Endometrial microvascular endothelial cells (primary cell): ENCODE measurements around the gene ASB3. TPM values are rescaled to one million over a fixed set of nuclear protein-coding genes. Genes with fewer than 3 reads are reported as not detected.
"Not testable (repeated sequence)": the region's sequence is repeated elsewhere in the genome, so short reads cannot be mapped to it uniquely, and the experiment has no call there.

ENCODE experiments used
- in situ Hi-C: cut with HindIII; loops from 2 replicates; pipeline ENCODE4 v1.10.0; 2017; ENCODE audit warnings: low sequenced_read_pairs, low pct_unique_long_range_greater_than_20kb; ENCODE audit errors: inconsistent ontology term
- total RNA-seq: library from RNA; depleted of rRNA; stranded (reverse); fragments of >200 nt; gene quantifications from one replicate; pipeline ENCODE4 v1.2.3, GENCODE V29; 2015; ENCODE audit errors: inconsistent ontology term

The ASB3 gene, protein sequence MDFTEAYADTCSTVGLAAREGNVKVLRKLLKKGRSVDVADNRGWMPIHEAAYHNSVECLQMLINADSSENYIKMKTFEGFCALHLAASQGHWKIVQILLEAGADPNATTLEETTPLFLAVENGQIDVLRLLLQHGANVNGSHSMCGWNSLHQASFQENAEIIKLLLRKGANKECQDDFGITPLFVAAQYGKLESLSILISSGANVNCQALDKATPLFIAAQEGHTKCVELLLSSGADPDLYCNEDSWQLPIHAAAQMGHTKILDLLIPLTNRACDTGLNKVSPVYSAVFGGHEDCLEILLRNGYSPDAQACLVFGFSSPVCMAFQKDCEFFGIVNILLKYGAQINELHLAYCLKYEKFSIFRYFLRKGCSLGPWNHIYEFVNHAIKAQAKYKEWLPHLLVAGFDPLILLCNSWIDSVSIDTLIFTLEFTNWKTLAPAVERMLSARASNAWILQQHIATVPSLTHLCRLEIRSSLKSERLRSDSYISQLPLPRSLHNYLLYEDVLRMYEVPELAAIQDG
- total RNA-seq, result 15.1 TPM

DNA sequence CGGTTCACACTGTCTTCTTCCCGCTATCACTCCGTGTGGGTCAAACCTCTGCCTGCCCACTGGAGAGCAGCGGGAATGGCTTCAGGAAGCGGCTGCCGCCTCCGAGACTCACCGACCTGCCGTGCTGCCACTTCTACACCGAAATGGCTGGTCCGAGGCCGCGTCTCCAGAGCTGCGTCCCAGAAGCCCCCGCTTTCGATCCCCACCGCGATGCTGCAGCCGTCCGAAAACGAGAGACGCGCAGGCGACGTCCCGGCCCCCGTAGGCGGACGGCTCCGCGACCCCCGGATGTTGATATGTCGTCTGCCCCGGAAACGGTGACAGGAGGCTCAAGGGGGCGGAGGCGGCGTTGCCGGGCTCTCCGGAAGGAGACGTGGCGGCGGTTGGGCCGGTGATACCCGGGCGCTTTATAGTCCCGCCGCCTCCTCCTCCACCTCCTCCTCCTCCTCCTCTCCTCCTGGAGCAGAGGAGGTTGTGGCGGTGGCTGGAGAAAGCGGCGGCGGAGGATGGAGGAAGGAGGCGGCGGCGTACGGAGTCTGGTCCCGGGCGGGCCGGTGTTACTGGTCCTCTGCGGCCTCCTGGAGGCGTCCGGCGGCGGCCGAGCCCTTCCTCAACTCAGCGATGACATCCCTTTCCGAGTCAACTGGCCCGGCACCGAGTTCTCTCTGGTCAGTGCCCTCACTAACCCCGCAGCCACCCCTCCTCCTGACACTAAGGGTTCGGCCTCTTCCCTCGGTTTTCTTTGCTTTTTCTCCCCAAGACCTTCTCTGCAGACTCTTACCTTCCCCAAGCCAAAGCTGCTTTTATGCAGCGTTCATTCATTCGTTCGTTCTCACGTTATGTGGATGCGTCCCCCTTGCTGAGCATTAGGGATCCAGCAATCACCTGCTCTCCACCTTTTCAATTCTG is at the start of gene ASB3, which contains the start of gene ERLEC1:
TSS of gene ASB3 (minus strand) at position 249 of the 909 bp plus-strand sequence. CDS start 21,381 bp downstream, outside the sequence.
TSS of gene ERLEC1 (plus strand) at position 340 of the 909 bp plus-strand sequence. CDS start at position 507, 167 bp downstream.
- in situ Hi-C loops, result no loop called here

DNA sequence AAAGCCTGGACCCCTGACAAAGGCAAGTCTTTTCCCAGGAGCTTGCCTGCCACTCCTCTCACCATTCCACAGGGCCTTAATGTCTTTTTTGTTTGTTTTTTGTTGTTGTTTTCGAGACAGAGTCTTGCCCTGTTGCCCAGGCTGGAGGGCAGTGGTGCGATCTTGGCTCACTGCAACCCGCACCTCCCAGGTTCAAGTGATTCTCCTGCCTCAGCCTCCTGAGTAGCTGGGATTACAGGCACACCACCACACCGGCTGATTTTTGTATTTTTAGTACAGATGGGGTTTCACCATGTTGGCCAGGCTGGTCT is 43.2 kb upstream of the ASB3 start:
- in situ Hi-C loops, result not testable (repeated sequence)

DNA sequence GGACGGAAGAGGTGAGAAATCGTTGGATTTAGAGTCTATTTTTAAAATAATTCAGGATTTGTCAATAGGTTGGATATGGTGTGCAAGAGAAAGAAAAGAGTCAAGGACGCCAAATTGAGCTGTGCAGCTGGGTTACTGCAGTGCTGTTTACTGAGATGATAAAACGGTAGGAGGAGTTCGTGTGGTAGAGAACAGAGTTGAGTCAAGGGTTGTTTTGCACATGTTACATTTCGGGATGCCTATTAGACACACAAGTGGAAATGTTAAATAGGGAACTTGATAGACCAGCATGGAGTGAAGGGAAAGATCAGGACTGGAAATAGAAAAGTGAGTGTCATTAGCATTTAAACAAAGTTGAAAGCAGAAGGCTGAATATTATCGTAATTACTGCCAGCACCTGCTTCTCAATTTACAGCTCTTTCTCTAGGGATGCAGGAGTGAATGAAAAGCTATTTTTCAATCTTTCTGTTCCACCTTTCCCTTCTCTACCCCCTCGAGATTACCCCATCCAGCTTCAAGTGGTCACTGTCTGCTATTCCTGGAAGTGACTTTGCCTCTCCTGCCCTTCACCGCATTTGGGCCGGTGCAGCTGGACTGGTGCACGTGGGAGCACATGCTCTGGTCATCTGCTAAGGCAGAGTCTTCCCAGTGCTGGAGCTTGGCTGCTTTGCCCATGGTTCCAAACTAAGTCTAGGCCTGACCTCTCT is 42.7 kb upstream of the ASB3 start:
- in situ Hi-C loops, result no loop called here

DNA sequence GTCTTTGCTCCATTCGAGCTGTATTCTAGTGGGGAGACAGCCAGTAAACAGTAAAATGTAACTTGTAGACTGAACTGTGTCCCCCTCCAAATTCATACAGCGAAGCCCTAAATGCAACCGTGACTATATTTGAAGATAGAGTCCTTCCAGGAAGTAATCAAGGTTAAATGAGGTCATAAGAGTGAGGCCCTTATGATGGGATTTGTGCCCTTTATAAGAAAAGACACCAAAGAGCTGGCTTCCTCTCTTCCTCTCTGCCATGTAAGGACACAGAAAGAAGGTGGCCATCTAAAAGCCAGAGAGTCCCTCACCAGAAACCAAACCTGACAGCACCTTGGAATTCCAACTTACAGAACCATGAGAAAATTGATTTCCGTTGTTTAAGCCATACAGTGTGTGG is 41.6 kb upstream of the ASB3 start:
- in situ Hi-C loops, result no loop called here

DNA sequence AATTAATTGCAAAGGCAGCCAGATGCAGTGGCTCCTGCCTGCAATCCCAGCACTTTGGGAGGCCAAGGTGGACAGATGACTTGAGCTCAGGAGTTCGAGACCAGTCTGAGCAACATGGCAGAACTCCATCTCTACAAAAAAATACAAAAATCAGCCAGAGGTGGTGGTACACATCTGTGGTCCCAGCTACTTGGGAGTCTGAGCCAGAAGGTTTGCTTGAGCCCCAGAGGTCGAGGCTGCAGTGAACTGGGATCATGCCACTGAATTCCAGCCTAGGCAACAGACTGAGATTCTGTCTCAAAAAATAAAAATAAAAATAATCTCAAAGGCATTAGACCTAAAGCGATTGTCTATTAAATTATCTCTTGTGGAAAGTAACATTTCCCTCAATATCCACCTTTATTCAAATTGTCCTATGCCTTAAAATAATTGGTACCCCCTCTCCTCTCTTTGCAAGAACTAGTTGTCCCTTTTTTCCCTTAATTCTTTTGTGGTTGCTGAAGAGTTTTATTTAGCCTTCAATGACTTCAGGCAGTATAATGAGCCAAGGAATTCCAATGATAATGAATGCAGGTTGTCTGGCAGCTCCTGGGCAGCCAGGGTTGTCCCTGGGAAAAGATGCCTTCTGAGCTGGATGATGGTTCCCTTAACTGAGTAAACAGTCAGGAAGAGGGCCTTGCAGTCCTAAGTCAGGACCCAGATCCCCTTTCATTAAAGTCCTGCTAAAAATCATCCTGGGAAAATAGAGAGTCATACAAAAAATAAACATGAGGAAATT is 40.8 kb upstream of the ASB3 start:
- in situ Hi-C loops, result no loop called here

GRCh38 chr2:53826587-53827397 is 40.0 kb upstream of the ASB3 start:
- in situ Hi-C loops, result no loop called here

DNA sequence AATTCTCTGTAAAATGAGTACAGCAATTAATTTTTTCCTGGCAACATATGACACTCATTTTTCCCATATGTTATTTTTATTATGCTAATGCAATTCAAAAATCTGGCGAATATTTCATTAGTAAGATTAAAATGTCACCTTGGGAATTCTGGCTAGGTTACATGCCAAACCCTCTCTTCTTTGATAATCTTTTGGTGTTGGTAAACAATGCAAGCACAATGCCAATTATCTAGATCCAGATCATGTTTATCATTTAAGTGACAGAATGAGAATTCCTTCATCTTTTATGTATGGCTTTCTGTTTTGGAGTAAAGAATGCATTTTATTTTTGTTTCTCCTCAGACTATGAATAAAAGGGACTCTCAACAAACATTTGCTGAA is 39.3 kb upstream of the ASB3 start:
- in situ Hi-C loops, result no loop called here

DNA sequence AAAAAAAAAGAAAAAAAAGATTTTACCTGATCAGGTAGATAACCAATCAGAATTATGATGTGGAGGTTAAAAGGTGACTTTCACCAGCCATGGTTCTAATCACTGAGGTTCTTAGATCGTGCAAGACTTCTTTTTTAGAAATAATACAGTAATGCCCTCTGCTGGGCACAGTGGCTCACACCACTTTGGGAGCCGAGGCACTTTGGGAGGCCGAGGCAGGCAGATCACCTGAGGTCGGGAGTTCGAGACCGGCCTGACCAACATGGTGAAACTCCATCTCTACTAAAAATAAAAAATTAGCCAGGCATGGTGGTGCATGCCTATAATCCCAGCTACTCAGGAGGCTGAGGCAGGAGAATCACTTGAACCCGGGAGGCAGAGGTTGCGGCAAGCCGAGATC is 36.9 kb upstream of the ASB3 start:
- in situ Hi-C loops, result not testable (repeated sequence)

DNA sequence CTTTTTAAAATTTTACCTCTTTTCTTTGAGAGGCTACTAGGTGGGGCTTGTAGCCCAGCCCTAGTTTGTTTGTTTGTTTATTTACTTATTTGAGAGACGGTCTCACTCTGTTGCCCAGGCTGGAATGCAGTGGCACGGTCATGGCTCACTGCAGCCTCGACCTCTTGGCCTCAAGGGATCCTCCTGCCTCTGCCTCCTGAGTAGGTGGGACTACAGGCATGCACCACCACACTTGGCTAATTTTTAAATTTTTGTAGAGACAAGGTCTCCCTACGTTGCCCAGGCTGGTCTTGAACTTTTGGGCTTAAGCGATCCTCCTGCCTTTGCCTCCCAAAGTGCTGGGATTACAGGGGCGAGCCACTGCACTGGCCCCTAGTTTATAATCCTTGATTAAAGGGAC is 35.1 kb upstream of the ASB3 start:
- in situ Hi-C loops, result no loop called here

- in situ Hi-C loops, result no loop called here
Observed at GRCh38 chr2:53820711-53821110, 34.0 kb upstream of the ASB3 start.

DNA sequence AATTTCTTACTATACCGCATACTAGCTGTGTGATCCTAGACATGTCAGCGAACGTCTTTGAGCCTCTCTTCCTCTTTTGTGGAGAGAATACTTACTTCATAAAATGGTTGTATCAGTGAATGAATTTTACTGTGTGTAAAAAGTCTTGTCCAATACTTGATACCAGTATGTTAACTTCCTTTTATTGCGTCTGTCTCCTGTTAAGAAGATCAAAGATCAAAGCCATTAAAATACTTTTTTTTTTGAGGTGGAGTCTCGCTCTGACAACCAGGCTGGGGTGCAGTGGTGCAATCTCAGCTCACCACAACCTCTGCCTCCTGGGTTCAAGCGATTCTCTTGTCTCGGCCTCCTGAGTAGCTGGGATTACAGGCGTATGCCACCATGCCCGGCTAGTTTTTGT is 33.3 kb upstream of the ASB3 start:
- in situ Hi-C loops, result no loop called here

DNA sequence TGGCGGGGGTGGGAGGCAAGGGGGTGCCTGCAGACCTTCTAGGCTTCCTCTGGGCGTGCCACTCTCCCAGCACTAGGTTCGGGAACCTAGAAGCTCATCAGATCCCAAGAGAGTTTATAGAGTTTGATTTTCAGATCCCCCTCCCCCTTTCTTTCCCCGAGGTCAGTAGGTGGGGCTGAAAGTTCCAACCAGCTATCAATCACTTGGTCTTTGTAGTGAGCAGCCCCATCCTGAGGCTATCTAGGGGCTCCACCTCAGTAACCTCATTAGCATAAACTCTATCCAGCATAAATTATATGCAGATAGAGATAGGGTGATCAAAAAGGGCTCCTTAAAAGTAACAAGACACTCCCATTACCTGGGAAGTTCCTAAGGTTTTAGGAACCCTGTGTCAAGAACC is 32.9 kb upstream of the ASB3 start:
- in situ Hi-C loops, result no loop called here

DNA sequence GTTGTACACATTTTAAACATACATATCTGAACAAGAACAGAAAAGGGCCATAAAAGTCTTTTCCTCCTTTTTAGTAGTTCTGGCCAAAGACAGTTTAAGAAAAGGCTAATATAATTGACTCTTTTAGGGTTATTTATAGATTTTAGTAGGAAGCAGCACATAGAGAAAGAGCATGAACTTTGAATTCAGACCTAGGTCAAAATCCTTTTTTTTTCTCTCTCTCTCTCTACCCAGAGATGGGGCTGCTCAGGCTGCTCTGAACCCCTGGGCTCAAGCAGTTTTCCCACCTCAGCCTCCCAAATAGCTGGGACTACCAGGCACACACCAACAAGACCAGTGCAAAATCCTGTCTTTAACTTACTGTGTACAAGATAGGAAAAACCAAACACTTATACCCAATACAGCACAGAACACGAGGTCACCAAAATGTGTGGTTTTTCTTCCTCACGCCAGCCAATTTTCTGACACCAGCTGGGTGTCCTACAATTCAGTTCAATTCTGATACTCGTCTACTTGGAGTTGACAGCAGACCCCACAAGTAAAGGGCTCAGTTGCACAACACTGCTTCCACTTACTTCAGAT is 32.2 kb upstream of the ASB3 start:
- in situ Hi-C loops, result no loop called here

- in situ Hi-C loops, result no loop called here
Observed at GRCh38 chr2:53813151-53813550, 26.4 kb upstream of the ASB3 start.

GRCh38 chr2:53811601-53812000 is 24.8 kb upstream of the ASB3 start:
- in situ Hi-C loops, result no loop called here

DNA sequence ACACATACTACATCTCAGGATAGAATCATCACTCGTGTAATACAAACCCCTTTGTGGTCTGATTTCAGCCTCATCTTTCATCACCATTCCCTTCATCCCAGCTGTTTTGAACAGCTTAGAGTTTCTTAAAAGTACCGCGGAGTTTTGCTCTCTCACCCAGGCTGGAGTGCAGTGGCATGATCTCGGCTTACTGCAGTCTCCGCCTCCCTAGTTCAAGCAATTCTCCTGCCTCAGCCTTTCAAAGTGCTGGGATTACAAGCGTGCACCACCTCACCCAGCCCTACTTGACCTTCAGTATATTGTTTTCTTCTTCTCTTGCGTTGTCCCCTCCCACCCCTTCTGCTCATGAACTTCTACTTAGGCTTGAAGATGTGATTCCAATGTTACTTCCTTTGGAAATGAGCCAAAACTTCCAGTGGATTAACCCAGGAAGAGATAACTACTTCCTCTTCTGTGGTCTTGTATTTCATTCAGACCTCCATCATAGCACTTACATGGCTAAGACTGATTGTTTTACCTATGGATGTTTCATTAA is 15.9 kb upstream of the ASB3 start:
- in situ Hi-C loops, result no loop called here

GRCh38 chr2:53801547-53801946 is 14.8 kb upstream of the ASB3 start:
- in situ Hi-C loops, result no loop called here
